ENCODE data around the gene FNBP1. TPM values are rescaled to one million over a fixed set of nuclear protein-coding genes. Genes with fewer than 3 reads are reported as not detected.

The FNBP1 gene
- polyA plus RNA-seq, 1 of the 3 experiments (the other 2 are of a cell fraction) = 11.0 TPM

GRCh38 chr9:130069048-130069447, 26.1 kb upstream of the FNBP1 start:
- H4K20me1 ChIP-seq (ENCODE audit: insufficient read depth) = peaks cover 67% of the 10 kb centered on the region
- H3K9me3 ChIP-seq = no peaks in the 10 kb centered on the region
- TF ChIP-seq POLR2AphosphoS5 (IDR thresholded peaks at IDR 0.05; ENCODE audit: low read depth, low read length) (no peak), SMC3 (IDR thresholded peaks at IDR 0.05; ENCODE audit: low read depth, low read length) (no peak), REST (IDR thresholded peaks at IDR 0.05; ENCODE audit: low read depth, low read length) (no peak), MEF2A (IDR thresholded peaks at IDR 0.05; ENCODE audit: borderline replicate concordance, low read depth) (no peak), YY1 (IDR thresholded peaks at IDR 0.05; ENCODE audit: low read depth) (no peak), ELF1 (IDR thresholded peaks at IDR 0.05) (no peak)
- TF ChIP-seq, protein P1, sequence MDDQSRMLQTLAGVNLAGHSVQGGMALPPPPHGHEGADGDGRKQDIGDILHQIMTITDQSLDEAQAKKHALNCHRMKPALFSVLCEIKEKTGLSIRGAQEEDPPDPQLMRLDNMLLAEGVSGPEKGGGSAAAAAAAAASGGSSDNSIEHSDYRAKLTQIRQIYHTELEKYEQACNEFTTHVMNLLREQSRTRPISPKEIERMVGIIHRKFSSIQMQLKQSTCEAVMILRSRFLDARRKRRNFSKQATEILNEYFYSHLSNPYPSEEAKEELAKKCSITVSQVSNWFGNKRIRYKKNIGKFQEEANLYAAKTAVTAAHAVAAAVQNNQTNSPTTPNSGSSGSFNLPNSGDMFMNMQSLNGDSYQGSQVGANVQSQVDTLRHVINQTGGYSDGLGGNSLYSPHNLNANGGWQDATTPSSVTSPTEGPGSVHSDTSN (IDR thresholded peaks at IDR 0.05) = no peak
- no peak overlapping the region for H3K9ac ChIP-seq
- H3K36me3 ChIP-seq (replicated peaks in 1 of 2; ENCODE audit: control insufficient read depth in 1 of 2, insufficient read depth in 2 of 2, low read length in 1 of 2) = peaks cover 0 to 5% of the 10 kb centered on the region in 2 experiments
- H3F3A ChIP-seq (replicated peaks; ENCODE audit: insufficient read depth) = no peaks in the 10 kb centered on the region
- POLR2A ChIA-PET = no interaction called here
- H3K4me3 ChIP-seq (ENCODE audit: low read depth in 2 of 2, low read length in 1 of 2) = no peak overlapping the region
- H3K4me2 ChIP-seq = no peak overlapping the region
- no peaks in the 10 kb centered on the region for H3K27me3 ChIP-seq (ENCODE audit: insufficient read depth)
- no peak for DNase-seq
- no peaks in the 10 kb centered on the region for H3K9me2 ChIP-seq
- H3K79me2 ChIP-seq (ENCODE audit: insufficient read depth) = peaks cover 98% of the 10 kb centered on the region
- no peak overlapping the region for H3K27ac ChIP-seq (ENCODE audit: low read depth in 2 of 2, low read length in 1 of 2)
- 100% methylated on average over 1 of the region's 1 CpG for WGBS (ENCODE audit: low lambda C conversion rate)
- peaks cover 2 to 9% of the 10 kb centered on the region in 2 experiments; a peak in 2 of 4 replicates for H3K4me1 ChIP-seq (ENCODE audit: control insufficient read depth in 1 of 2, insufficient read depth in 2 of 2, low read depth in 1 of 2, low read length in 1 of 2)
- H2AFZ ChIP-seq (ENCODE audit: low read depth) = no peak overlapping the region
- CTCF ChIA-PET = interaction anchor here (1.0 to 1.2 kb wide), 3 partner anchors 12 to 167 kb away, joined by 3 to 4 read pairs (median 3); no protein-coding TSS in a partner anchor

DNA sequence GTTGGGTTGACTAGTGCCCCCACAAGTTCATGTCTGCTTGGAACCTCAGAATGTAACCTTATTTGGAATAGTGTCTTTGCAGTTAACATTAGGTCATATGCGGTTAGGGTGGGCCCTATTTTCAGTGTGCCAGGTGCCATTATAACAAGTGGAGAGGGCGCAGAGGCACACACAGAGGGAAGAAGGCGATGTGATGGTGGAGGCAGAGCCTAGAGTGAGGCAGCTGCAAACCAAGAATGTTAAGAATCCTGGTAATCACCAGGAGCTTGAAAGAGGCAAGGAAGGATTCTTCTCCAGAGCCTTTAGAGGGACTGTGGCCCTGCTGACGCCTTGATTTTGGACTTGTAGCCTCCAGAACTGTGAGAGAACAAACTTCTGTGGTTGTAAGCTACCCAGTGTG, 21.6 kb upstream of the FNBP1 start:
- ChIA-PET POLR2A (no interaction called here), CTCF (interaction anchor here (0.6 to 1.2 kb wide), 3 partner anchors 42 to 1364 kb away, joined by 3 read pairs; no protein-coding TSS in a partner anchor)
- TF ChIP-seq, protein P2, sequence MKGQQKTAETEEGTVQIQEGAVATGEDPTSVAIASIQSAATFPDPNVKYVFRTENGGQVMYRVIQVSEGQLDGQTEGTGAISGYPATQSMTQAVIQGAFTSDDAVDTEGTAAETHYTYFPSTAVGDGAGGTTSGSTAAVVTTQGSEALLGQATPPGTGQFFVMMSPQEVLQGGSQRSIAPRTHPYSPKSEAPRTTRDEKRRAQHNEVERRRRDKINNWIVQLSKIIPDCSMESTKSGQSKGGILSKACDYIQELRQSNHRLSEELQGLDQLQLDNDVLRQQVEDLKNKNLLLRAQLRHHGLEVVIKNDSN (IDR thresholded peaks at IDR 0.05; ENCODE audit: borderline replicate concordance, low read depth) = no peak
- Histone ChIP-seq H2AFZ (ENCODE audit: low read depth) (no peak overlapping the region), H3K27ac (ENCODE audit: low read depth in 2 of 2, low read length in 1 of 2) (no peak overlapping the region), H3K4me2 (no peak overlapping the region), H3K9me2 (no peaks in the 10 kb centered on the region), H3K9ac (no peak overlapping the region), H3K9me3 (no peaks in the 10 kb centered on the region), H3K27me3 (ENCODE audit: insufficient read depth) (no peaks in the 10 kb centered on the region), H3K4me3 (ENCODE audit: low read depth in 2 of 2, low read length in 1 of 2) (no peak overlapping the region), H3F3A (replicated peaks; ENCODE audit: insufficient read depth) (peaks cover 4% of the 10 kb centered on the region), H3K36me3 (replicated peaks in 1 of 2; ENCODE audit: control insufficient read depth in 1 of 2, insufficient read depth in 2 of 2, low read length in 1 of 2) (no peaks in the 10 kb centered on the region), H4K20me1 (ENCODE audit: insufficient read depth) (peaks cover 64% of the 10 kb centered on the region), H3K79me2 (ENCODE audit: insufficient read depth) (peaks cover 97% of the 10 kb centered on the region), H3K4me1 (ENCODE audit: control insufficient read depth in 1 of 2, insufficient read depth in 2 of 2, low read depth in 1 of 2, low read length in 1 of 2) (no peaks in the 10 kb centered on the region; a peak in 1 of 4 replicates)
- no peak for DNase-seq
- WGBS (ENCODE audit: low lambda C conversion rate) = 94% methylated on average over 4 of the region's 4 CpGs
